Right forelimb (tissue), 1 donor: ENCODE results near the gene ACY1.

Experiments
- DNase-seq: peaks from one replicate; pipeline ENCODE4 v3.0.0-alpha.2; 2018

The ACY1 gene

GRCh38 chr3:51946796-51947195, 36.5 kb upstream of the ACY1 start:
- DNase-seq, result peak; percentile 13

DNA sequence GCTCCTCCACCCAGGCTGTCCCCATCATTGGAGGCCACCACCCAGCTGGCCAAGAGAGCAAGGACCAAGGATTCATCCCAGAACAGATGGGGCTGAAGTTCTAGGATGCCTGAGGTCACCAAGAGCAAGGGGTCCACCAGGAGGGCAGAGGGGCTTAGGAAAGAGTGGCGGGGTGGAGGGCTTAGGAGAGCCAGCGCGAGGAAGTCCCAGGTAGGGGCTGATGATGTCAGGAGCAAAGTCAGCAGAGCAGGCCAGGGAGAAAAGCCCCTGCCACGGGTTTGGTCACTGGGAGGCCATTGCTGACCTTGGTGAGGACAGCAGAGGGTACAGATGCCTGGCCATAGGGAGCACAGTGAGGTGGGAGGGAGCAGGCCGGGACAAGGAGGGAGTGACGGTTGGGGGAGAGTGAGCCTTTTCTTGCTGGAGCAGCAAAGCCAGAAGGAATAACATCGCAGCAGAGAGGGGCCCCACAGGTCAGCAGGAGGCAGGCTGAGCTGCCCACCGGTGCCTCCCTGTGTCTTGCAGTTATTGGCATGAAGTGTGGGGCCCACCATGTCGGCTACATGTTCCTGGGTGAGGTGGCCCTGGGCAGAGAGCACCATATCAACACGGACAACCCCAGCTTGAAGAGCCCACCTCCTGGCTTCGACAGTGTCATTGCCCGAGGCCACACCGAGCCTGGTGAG, 36.0 kb upstream of the ACY1 start:
- DNase-seq, result no peak

GRCh38 chr3:51948016-51948580, 35.2 kb upstream of the ACY1 start:
- DNase-seq, result no peak

DNA sequence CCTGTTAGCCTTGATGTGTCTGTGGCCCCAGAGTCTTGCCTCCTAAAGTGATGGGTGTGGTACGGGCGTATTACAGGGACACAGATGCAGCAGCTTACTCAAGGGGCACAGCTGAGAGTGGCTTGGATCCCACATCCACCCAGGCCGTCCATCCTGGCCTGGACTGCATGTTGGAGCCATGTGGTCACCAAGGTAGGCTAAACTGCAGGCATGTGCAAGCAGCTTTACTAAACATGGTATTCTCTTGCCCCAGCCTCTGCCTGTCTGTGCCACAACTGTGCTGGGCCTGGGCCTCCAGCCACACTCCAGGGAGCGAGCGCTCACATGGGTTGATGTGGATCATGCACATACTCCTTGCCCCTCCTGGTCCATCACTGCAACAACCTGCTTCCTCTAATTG, 34.2 kb upstream of the ACY1 start:
- peak; percentile 28 for DNase-seq

DNA sequence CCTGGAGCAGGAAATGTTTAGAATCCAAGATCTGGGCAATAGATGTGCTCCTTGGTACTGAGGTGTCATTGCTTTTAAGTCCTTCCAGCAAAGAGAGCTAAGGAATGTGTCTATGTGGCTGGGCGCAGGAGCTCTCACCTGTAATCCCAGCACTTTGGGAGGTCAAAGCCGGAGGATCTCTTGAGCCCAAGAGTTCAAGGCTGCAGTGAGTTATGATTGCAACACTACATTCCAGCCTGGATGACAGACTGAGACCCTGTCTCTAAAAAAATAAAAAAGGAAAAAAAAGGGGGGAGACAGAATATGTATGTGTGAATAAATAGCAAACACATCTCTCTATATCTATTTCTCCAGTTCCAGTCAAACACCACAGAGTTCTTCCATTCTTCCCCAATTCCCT, 32.4 kb upstream of the ACY1 start:
- DNase-seq, result no peak

GRCh38 chr3:51953445-51953844, 29.9 kb upstream of the ACY1 start:
- DNase-seq, result no peak

DNA sequence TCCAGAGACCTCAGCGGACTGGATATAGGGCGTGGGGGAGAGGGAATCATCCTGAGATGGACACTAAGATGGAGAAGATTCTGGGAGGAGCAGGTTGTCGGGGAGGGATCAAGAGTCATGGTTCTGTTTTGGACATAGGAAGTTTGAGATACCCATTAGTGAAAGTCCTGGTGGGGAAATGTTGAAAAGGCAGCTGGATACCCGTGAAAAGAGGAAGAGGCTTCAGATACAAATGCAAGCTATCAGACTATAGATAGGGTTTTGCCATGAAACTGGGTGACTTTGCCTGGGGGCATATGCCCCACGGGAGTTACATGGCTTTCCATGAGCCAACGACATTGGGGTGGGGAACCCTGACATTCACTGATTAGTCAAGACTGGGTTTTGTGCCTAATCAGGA, 29.2 kb upstream of the ACY1 start:
- no peak for DNase-seq

DNA sequence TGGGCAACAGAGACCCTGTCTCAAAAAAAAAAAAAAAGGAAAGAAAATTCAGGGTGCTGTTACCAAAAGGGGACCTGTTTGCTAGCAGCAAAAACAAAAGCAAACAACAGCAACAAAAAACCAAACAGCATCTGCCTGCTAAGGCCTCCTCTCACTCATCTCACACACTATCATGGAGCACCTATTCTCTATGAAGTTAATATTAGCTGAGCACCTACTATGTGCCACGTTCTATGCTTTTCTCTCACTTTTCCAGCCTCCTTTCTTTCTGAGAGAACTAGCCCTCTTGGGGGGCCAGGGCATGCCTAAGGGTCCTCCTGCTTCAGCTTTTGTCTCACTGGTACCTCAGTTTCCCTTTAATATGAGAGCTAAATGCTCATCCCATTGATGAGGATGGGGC, 28.6 kb upstream of the ACY1 start:
- no peak for DNase-seq

DNA sequence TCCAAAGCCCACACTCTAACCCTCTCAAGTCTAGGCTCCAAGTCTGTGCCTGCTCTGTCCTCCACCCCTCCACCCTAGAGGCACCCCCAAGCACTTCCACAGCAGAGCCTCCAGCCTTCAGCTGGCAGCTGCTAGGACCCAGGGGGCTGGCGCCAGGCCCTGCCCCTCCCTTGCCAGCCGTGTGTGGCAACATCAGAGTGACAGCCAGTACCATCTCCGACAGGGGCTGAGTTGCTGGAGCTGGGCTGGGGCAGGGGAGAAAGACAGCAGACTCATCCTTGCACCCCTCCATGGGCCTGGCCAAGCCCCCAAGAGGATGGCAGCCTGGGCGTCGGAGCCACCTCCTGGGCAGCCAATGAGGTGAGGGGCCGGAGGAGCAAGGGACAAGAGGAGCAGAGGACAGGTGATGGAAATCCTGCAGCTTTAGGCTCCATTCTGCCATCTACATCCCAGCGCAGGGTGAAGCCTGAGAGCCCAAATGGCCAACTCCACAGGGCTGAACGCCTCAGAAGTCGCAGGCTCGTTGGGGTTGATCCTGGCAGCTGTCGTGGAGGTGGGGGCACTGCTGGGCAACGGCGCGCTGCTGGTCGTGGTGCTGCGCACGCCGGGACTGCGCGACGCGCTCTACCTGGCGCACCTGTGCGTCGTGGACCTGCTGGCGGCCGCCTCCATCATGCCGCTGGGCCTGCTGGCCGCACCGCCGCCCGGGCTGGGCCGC, 28.0 kb upstream of the ACY1 start, which contains the start of gene GPR62:
Gene GPR62, plus strand, starts transcription at position 207 of the 718 bp plus-strand sequence. Its CDS starts 272 bp downstream, at position 479.
- DNase-seq, result no peak

DNA sequence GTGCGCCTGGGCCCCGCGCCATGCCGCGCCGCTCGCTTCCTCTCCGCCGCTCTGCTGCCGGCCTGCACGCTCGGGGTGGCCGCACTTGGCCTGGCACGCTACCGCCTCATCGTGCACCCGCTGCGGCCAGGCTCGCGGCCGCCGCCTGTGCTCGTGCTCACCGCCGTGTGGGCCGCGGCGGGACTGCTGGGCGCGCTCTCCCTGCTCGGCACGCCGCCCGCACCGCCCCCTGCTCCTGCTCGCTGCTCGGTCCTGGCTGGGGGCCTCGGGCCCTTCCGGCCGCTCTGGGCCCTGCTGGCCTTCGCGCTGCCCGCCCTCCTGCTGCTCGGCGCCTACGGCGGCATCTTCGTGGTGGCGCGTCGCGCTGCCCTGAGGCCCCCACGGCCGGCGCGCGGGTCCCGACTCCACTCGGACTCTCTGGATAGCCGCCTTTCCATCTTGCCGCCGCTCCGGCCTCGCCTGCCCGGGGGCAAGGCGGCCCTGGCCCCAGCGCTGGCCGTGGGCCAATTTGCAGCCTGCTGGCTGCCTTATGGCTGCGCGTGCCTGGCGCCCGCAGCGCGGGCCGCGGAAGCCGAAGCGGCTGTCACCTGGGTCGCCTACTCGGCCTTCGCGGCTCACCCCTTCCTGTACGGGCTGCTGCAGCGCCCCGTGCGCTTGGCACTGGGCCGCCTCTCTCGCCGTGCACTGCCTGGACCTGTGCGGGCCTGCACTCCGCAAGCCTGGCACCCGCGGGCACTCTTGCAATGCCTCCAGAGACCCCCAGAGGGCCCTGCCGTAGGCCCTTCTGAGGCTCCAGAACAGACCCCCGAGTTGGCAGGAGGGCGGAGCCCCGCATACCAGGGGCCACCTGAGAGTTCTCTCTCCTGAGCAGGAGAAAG, 27.2 kb upstream of the ACY1 start:
- DNase-seq, result peak; percentile 72

GRCh38 chr3:51957520-51958205, 25.7 kb upstream of the ACY1 start:
- DNase-seq, result no peak

DNA sequence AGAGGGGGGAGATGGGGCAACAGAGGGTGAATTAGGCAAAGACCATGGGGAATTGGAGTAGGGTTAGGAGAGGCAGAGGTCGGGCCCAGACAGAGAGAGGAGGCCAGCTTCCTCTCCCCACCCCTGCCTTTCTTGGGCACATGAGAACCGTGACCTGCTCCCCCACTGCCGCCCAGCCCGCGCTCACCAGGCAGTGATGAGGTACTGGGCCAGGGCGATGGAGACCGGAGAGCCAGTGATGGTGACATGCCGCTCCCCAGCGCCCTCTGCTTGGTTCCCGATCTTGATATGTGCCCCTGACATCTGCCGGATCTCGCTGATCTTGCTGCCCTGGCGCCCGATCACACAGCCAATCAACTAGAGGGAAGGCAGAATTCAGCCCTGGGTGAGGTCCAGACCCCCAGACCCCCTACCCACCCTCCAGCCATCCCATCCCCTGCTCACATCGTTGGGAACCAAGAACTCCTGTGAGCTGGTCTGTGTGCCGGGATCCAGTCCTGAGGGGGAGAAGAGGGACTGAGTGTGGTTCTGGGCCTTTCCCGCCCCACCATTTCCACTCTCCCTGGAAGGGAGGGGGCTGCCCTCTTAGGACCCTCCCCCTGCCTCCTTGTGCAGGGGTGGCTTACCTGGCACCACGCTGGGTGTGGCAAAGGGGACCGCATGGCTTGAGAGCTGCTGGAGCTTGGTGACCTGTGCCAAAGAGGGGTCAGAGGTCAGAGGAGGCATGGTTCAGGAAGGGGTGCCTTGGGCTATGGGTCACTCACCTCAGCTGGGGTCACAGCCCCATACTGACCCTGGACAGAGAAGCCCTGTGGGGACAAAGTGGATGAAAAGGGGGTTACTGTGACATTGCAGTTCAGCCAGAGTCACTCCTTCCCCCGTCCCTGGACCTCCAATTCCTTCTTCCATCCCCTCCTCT, 24.5 kb upstream of the ACY1 start:
- DNase-seq, result no peak

GRCh38 chr3:51959651-51960050, 23.7 kb upstream of the ACY1 start:
- no peak for DNase-seq

- no peak for DNase-seq
Measured at GRCh38 chr3:51960386-51960785, 22.9 kb upstream of the ACY1 start.

- DNase-seq, result no peak
Measured at GRCh38 chr3:51961011-51961410, 22.3 kb upstream of the ACY1 start.

DNA sequence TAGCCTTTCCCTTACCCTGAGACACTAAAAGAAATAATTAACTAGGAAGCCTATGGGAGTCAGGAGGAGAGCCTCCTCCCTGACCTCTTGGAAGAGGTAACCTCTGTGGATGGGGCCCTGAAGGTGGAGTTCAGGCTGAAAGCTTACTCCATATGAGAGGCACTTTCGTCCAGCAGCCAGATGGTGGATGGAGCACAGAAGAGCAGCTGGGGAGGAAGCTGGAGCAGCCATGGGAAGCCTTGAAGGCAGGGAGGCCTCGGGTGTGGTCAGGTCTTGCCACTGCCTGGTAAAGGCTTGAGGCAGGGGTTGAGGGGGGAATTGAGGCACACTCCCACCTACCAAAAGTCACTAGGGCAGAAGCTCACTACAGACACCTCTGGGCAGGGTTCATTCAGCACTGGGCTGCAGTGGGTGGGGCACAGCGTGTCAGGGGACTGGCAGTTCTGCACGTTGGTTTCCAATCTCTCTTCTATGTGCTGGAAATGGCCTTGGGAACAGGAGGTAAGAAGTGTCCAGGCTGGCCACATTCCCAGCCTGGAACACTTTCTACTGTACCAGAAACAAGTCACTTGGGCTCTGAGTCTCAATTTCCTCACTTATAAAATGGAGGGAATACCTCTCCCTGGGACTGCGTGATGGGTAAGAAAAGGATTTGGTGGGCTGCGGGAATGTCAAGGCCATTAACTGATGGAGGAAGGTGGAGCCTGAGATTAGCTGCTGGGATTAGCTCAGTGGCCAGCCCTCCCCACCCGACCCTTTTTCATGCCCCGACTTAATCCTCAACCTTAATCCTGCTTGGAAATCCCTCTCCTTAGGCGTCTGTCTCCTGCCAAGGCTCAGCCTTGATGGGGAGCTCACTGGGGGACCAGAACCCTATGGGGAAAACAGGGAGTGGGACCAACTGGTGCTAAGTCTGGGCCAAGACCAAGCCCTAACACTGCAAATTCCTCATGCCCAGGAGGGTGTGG, 21.4 kb upstream of the ACY1 start:
- DNase-seq, result no peak

DNA sequence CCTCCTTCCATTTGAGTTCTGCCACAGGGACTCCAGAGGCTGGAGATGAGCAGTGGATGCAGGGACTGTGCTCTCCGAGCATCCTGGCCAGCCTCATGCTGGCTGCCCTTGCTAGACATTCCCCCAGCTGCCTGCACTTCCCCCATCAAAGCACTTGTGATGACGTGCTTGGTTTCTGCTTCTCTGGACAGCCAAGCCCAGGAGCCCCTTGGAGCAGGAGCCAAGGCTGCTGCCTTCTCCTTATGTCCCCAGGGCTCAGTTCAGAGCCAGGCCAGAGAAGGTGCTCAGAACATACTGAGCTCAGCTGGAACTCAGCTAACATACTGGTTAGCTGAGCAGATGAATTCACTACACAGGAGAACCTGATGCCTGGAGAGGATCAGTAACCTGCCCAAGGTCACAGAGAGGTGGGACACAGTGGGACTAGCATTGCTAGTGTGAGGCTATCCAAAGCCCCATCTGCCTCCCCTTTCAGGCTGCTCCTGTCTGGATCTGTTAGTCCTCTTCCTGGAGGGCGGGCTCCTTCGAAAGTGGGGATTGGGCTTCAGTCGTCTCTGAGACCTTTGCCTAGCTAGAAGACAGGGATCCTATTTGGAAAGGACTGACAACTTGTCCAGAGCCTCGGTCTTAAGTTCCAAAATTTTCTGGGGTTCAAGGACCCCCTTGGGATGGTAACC, 20.3 kb upstream of the ACY1 start:
- DNase-seq, result no peak

- DNase-seq, result no peak
Measured at GRCh38 chr3:51963951-51964451, 19.3 kb upstream of the ACY1 start.

DNA sequence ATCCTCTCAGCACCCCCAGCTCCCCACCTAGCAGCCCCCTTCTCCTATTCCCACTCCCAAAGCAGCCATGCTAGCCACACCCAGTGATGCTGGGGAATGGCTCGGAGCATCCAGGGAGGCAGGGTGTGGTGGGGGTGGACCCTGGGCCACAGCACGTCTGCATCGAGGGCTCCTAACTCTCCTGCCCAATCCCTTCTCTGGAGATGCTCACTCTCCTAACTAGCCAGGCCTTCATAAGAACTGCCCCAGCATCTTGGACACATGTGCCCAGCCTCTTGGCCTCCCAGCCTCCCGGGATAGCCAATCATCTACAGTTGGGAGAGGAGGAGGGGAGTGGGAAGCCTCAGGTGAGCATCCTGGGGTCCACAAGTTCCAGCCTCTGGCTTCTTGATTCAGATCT, 18.8 kb upstream of the ACY1 start:
- no peak for DNase-seq
